ENCODE measurements around the gene OXTR.

- no peak for TF ChIP-seq POLR2A (IDR thresholded peaks at IDR 0.05)
- TF ChIP-seq, protein P1, sequence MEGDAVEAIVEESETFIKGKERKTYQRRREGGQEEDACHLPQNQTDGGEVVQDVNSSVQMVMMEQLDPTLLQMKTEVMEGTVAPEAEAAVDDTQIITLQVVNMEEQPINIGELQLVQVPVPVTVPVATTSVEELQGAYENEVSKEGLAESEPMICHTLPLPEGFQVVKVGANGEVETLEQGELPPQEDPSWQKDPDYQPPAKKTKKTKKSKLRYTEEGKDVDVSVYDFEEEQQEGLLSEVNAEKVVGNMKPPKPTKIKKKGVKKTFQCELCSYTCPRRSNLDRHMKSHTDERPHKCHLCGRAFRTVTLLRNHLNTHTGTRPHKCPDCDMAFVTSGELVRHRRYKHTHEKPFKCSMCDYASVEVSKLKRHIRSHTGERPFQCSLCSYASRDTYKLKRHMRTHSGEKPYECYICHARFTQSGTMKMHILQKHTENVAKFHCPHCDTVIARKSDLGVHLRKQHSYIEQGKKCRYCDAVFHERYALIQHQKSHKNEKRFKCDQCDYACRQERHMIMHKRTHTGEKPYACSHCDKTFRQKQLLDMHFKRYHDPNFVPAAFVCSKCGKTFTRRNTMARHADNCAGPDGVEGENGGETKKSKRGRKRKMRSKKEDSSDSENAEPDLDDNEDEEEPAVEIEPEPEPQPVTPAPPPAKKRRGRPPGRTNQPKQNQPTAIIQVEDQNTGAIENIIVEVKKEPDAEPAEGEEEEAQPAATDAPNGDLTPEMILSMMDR (IDR thresholded peaks at IDR 0.05) = no peak
Observed at GRCh38 chr3:8752832-8753231, 16.6 kb downstream of the OXTR start.
